ENCODE measurements around the gene DHFR. TPM values are rescaled to one million over a fixed set of nuclear protein-coding genes. Genes with fewer than 3 reads are reported as not detected.

DHFR gene
- total RNA-seq, 1 donor from 2014 or later: 12.7 TPM

GRCh38 chr5:80631278-80632259 is 23.2 kb downstream of the DHFR start:
- Mint-ChIP-seq H3K4me3 (no peak overlapping the region), H3K27me3 (no peaks in the 10 kb centered on the region), H3K36me3 (ENCODE audit: low read depth) (peaks cover 27% of the 10 kb centered on the region), H3K4me1 (peaks cover 4% of the 10 kb centered on the region), H3K9me3 (peaks cover 2% of the 10 kb centered on the region), H3K27ac (no peak overlapping the region)
- intact Hi-C loops (cut with micrococcal nuclease): no loop called here
- ChIA-PET POLR2A (no interaction called here), CTCF (no interaction called here)
- DNase-seq: no peak
- no peak for ATAC-seq (ENCODE audit: low read depth)
- TF ChIP-seq, protein P1, sequence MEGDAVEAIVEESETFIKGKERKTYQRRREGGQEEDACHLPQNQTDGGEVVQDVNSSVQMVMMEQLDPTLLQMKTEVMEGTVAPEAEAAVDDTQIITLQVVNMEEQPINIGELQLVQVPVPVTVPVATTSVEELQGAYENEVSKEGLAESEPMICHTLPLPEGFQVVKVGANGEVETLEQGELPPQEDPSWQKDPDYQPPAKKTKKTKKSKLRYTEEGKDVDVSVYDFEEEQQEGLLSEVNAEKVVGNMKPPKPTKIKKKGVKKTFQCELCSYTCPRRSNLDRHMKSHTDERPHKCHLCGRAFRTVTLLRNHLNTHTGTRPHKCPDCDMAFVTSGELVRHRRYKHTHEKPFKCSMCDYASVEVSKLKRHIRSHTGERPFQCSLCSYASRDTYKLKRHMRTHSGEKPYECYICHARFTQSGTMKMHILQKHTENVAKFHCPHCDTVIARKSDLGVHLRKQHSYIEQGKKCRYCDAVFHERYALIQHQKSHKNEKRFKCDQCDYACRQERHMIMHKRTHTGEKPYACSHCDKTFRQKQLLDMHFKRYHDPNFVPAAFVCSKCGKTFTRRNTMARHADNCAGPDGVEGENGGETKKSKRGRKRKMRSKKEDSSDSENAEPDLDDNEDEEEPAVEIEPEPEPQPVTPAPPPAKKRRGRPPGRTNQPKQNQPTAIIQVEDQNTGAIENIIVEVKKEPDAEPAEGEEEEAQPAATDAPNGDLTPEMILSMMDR (IDR thresholded peaks at IDR 0.05): no peak

- ATAC-seq (ENCODE audit: low read depth): no peak
- peaks cover 2% of the 10 kb centered on the region for H3K9me3 Mint-ChIP-seq
- intact Hi-C loops (cut with micrococcal nuclease): no loop called here
- DNase-seq: no peak
- H3K27me3 Mint-ChIP-seq: no peaks in the 10 kb centered on the region
- ChIA-PET POLR2A (no interaction called here), CTCF (no interaction called here)
- no peak overlapping the region for H3K27ac Mint-ChIP-seq
- H3K36me3 Mint-ChIP-seq (ENCODE audit: low read depth): peaks cover 21% of the 10 kb centered on the region
- peaks cover 4% of the 10 kb centered on the region for H3K4me1 Mint-ChIP-seq
- TF ChIP-seq, protein P1 (IDR thresholded peaks at IDR 0.05): no peak
- H3K4me3 Mint-ChIP-seq: no peak overlapping the region
Measured at GRCh38 chr5:80629281-80629680, 25.5 kb downstream of the DHFR start.

DNA sequence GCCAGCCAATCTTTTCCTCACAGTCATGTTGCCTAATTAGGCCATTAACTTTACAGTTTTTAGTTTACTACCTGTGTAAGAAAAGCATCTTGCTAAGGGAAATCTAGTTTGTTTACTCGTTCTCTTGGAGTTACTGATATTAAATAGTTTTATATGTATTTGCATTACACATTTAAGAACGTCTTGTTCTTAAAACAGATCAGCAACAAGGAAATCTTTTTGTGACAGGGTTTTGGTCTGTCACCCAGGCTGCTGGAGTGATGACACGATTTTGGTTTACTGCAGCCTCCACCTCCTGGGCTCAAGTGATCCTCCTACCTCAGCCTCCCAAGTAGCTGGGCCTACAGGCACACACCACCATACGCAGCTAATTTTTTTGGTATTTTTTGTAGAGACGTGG is 29.6 kb downstream of the DHFR start:
- ChIA-PET POLR2A (no interaction called here), CTCF (no interaction called here)
- no peaks in the 10 kb centered on the region for H3K9me3 Mint-ChIP-seq
- TF ChIP-seq, protein P1 (IDR thresholded peaks at IDR 0.05): no peak
- peaks cover 9% of the 10 kb centered on the region for H3K36me3 Mint-ChIP-seq (ENCODE audit: low read depth)
- H3K4me3 Mint-ChIP-seq: no peak overlapping the region
- intact Hi-C loops (cut with micrococcal nuclease): no loop called here
- ATAC-seq (ENCODE audit: low read depth): no peak
- no peak overlapping the region for H3K27ac Mint-ChIP-seq
- DNase-seq: no peak
- H3K27me3 Mint-ChIP-seq: no peaks in the 10 kb centered on the region
- peaks cover 4% of the 10 kb centered on the region for H3K4me1 Mint-ChIP-seq

DNA sequence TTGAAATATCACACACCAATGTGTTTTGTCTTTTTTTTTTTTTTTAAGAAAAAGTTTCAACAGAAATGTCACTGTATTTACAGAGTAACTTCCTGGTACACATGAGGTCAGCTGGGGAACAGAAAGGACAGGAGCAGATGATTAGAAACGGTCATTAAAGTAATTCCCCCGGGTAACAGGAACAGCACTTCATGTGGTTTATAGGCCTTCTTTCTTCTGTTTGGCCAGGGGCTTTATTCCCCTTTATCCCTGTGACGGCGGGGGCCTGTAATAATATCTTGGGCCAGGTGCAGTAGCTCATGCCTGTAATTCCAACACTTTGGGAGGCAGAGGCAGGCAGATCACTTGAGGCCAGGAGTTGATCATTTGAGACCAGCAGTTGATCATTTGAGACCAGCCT is 30.8 kb downstream of the DHFR start:
- no peak for ATAC-seq (ENCODE audit: low read depth)
- ChIA-PET POLR2A (interaction anchor here (0.6 kb wide), 1 partner anchor 108 kb away, joined by 3 read pairs; no protein-coding TSS in a partner anchor), CTCF (no interaction called here)

GRCh38 chr5:80622756-80623155 is 32.0 kb downstream of the DHFR start:
- H3K27ac Mint-ChIP-seq: no peak overlapping the region
- DNase-seq: no peak
- POLR2A ChIA-PET: no interaction called here
- no peaks in the 10 kb centered on the region for H3K9me3 Mint-ChIP-seq
- H3K36me3 Mint-ChIP-seq (ENCODE audit: low read depth): no peaks in the 10 kb centered on the region
- H3K4me1 Mint-ChIP-seq: no peaks in the 10 kb centered on the region
- intact Hi-C loops (cut with micrococcal nuclease): no loop called here
- TF ChIP-seq, protein P1 (IDR thresholded peaks at IDR 0.05): no peak
- H3K4me3 Mint-ChIP-seq: no peak overlapping the region
- CTCF ChIA-PET: no interaction called here
- no peak for ATAC-seq (ENCODE audit: low read depth)
- H3K27me3 Mint-ChIP-seq: no peaks in the 10 kb centered on the region

More for the DNA sequence above, 30.8 kb downstream of the DHFR start:
- intact Hi-C loops (cut with micrococcal nuclease): no loop called here
- Mint-ChIP-seq H3K36me3 (ENCODE audit: low read depth) (no peaks in the 10 kb centered on the region), H3K27ac (no peak overlapping the region), H3K4me1 (no peaks in the 10 kb centered on the region), H3K9me3 (no peaks in the 10 kb centered on the region), H3K27me3 (no peaks in the 10 kb centered on the region), H3K4me3 (no peak overlapping the region)
- TF ChIP-seq, protein P1 (IDR thresholded peaks at IDR 0.05): no peak
- DNase-seq: no peak
